ENCODE results near the gene WWOX. TPM values are rescaled to one million over a fixed set of nuclear protein-coding genes. Genes with fewer than 3 reads are reported as not detected.

The WWOX gene
- polyA plus RNA-seq, 1 donor from 2014 or later = 25.6 TPM

DNA sequence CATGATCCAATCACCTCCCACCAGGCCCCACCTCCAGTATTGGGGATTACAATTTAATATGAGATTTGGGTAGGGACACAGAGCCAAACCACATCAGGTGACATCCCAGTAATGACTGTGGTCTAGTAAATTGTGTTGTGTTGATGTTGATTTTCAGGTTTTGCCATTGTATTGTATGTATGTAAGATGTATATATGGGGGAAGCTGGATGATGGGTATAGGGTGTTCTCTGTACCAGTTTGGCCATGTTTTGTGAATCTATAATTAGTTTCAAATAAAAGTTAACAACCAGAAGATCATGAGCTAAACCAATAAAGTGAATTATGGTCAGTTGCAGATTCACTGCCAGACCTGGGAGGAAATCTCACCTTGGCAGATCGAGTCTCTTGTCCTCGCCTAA, 283.7 kb downstream of the WWOX start:
- H2AFZ ChIP-seq (ENCODE audit: low read depth, low read length) = no peak overlapping the region
- no peak overlapping the region for H3K4me2 ChIP-seq (ENCODE audit: low read length)
- H3K79me2 ChIP-seq (replicated peaks; ENCODE audit: insufficient read depth, low read length) = no peaks in the 10 kb centered on the region
- H3K36me3 ChIP-seq (ENCODE audit: insufficient read depth, low read length) = no peaks in the 10 kb centered on the region
- H3K9me3 ChIP-seq (ENCODE audit: low read length) = no peaks in the 10 kb centered on the region
- H4K20me1 ChIP-seq (ENCODE audit: insufficient read depth) = no peaks in the 10 kb centered on the region
- H3K9me2 ChIP-seq (ENCODE audit: insufficient read depth, low read length) = no peaks in the 10 kb centered on the region
- H3K4me3 ChIP-seq (ENCODE audit: low read length) = no peak overlapping the region
- H3K27ac ChIP-seq (ENCODE audit: low read length) = no peak overlapping the region
- H3K9ac ChIP-seq (ENCODE audit: low read length) = no peak overlapping the region
- no peaks in the 10 kb centered on the region for H3F3A ChIP-seq (ENCODE audit: insufficient read depth, low read length, poor library complexity, severe bottlenecking)
- no peaks in the 10 kb centered on the region for H3K27me3 ChIP-seq (ENCODE audit: insufficient read depth, low read depth, low read length)
- TF ChIP-seq RAD21 (conservative IDR thresholded peaks at IDR 0.05) = no peak
- no peak for TF ChIP-seq SMC3 (conservative IDR thresholded peaks at IDR 0.05; ENCODE audit: poor library complexity)
- no peak for TF ChIP-seq EP300 (conservative IDR thresholded peaks at IDR 0.05; ENCODE audit: poor library complexity, severe bottlenecking)
- no peak for TF ChIP-seq POLR2AphosphoS5 (IDR thresholded peaks at IDR 0.05)

DNA sequence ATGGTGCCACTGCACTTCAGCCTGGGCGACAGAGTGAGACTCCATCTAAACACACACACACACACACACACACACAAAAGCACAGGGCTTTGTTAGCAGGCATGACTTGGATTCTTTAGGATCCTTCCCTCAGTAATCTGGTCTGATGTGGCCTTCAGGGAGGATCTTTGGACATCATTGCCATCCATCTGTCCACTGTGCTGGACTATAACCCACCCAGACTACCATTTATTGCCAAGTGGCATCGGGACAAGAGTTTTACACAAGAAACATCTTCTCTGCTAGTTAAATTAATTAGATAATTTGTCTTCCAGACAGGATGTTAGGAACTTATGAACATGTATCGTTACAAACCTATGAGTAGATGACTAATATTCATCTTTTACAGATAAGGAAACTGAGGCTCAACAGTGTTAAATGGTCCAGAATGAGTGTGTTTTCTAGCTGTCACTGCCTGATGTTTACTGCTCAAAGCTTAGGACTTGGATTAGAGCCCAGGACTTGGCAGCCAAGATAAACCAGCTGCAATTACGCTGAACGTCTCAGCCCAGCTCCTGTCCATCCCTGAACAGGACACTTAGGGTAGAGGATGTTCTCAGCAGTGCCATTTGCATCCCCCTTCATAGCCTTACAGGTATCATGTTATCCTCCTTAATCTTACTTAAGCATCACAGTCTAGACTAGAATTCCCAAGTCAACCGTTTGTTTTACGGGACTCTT, 285.8 kb downstream of the WWOX start:
- Histone ChIP-seq H3K9ac (ENCODE audit: low read length) (no peak overlapping the region), H3K27ac (ENCODE audit: low read length) (no peak overlapping the region), H3K9me2 (ENCODE audit: insufficient read depth, low read length) (no peaks in the 10 kb centered on the region), H3F3A (ENCODE audit: insufficient read depth, low read length, poor library complexity, severe bottlenecking) (no peaks in the 10 kb centered on the region), H3K4me3 (ENCODE audit: low read length) (no peak overlapping the region), H3K36me3 (ENCODE audit: insufficient read depth, low read length) (no peaks in the 10 kb centered on the region), H2AFZ (ENCODE audit: low read depth, low read length) (no peak overlapping the region), H3K9me3 (ENCODE audit: low read length) (no peaks in the 10 kb centered on the region), H4K20me1 (ENCODE audit: insufficient read depth) (no peaks in the 10 kb centered on the region), H3K4me2 (ENCODE audit: low read length) (no peak overlapping the region), H3K27me3 (ENCODE audit: insufficient read depth, low read depth, low read length) (no peaks in the 10 kb centered on the region), H3K79me2 (replicated peaks; ENCODE audit: insufficient read depth, low read length) (no peaks in the 10 kb centered on the region)
- TF ChIP-seq, protein P1, sequence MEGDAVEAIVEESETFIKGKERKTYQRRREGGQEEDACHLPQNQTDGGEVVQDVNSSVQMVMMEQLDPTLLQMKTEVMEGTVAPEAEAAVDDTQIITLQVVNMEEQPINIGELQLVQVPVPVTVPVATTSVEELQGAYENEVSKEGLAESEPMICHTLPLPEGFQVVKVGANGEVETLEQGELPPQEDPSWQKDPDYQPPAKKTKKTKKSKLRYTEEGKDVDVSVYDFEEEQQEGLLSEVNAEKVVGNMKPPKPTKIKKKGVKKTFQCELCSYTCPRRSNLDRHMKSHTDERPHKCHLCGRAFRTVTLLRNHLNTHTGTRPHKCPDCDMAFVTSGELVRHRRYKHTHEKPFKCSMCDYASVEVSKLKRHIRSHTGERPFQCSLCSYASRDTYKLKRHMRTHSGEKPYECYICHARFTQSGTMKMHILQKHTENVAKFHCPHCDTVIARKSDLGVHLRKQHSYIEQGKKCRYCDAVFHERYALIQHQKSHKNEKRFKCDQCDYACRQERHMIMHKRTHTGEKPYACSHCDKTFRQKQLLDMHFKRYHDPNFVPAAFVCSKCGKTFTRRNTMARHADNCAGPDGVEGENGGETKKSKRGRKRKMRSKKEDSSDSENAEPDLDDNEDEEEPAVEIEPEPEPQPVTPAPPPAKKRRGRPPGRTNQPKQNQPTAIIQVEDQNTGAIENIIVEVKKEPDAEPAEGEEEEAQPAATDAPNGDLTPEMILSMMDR (IDR thresholded peaks at IDR 0.05; ENCODE audit: poor library complexity, severe bottlenecking) = no peak
- TF ChIP-seq SMC3 (conservative IDR thresholded peaks at IDR 0.05; ENCODE audit: poor library complexity) = no peak
- no peak for TF ChIP-seq TAF1 (IDR thresholded peaks at IDR 0.05; ENCODE audit: low read depth)
- no peak for TF ChIP-seq EP300 (conservative IDR thresholded peaks at IDR 0.05; ENCODE audit: poor library complexity, severe bottlenecking)
- no peak for TF ChIP-seq POLR2AphosphoS5 (IDR thresholded peaks at IDR 0.05)
- no peak for TF ChIP-seq MXI1 (conservative IDR thresholded peaks at IDR 0.05; ENCODE audit: poor library complexity, severe bottlenecking)
- TF ChIP-seq RAD21 (conservative IDR thresholded peaks at IDR 0.05) = no peak
- TF ChIP-seq, protein P2, sequence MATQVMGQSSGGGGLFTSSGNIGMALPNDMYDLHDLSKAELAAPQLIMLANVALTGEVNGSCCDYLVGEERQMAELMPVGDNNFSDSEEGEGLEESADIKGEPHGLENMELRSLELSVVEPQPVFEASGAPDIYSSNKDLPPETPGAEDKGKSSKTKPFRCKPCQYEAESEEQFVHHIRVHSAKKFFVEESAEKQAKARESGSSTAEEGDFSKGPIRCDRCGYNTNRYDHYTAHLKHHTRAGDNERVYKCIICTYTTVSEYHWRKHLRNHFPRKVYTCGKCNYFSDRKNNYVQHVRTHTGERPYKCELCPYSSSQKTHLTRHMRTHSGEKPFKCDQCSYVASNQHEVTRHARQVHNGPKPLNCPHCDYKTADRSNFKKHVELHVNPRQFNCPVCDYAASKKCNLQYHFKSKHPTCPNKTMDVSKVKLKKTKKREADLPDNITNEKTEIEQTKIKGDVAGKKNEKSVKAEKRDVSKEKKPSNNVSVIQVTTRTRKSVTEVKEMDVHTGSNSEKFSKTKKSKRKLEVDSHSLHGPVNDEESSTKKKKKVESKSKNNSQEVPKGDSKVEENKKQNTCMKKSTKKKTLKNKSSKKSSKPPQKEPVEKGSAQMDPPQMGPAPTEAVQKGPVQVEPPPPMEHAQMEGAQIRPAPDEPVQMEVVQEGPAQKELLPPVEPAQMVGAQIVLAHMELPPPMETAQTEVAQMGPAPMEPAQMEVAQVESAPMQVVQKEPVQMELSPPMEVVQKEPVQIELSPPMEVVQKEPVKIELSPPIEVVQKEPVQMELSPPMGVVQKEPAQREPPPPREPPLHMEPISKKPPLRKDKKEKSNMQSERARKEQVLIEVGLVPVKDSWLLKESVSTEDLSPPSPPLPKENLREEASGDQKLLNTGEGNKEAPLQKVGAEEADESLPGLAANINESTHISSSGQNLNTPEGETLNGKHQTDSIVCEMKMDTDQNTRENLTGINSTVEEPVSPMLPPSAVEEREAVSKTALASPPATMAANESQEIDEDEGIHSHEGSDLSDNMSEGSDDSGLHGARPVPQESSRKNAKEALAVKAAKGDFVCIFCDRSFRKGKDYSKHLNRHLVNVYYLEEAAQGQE (IDR thresholded peaks at IDR 0.05; ENCODE audit: borderline replicate concordance) = no peak
- no peak for TF ChIP-seq EZH2 (IDR thresholded peaks at IDR 0.05; ENCODE audit: borderline replicate concordance, insufficient read depth, low read length, poor library complexity, severe bottlenecking)

Measured in neural cell (in vitro differentiated cells).